SKM-1 treated with dmso at 0.1 percent for 144 hours (cell line): ENCODE measurements around the gene ANKRD63.

Experiments
- DNase-seq: peaks from one replicate; lab custom pipeline; 2025; ENCODE audit not compliant: unreplicated experiment; lab: John Stamatoyannopoulos, UW

The ANKRD63 gene

DNA sequence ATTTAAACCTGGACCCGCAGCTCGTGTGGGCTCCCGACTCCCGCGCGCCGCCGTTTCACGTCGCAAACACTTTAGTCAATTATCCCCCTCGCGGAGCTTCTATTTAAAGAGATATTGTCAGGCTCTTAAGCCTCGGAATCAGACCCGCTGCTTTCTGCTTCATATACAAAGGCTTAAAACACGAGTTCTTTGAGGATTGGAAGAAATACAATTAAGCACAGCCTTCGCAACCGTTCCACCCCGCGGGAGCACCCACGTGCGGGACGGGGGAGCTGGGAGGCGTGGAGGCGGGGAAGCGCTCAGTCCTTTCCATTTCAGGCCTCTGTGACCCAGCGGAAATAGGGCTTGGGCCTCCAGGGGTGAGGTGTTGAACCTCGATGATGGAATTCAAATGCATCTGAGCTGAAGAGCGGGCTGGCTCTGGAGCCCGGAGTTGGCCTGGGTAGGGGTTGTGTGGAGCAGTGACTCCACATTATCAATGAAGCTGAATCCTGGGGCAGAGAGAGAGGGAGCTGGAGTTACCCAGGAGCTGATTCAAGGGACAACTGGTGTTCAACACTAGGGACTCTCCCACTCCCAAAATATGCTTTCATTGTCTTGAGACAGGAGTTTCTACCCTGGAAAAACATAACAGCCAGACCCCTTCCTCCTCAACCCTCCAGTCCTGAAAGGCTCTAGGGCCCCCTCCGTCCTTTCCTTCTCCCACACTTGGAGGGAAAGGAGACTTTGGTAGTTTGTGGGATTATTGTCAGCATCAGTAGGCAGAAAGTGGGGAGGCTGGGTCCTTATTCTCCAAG, 2.4 kb downstream of the ANKRD63 start:
- no peak for DNase-seq

DNA sequence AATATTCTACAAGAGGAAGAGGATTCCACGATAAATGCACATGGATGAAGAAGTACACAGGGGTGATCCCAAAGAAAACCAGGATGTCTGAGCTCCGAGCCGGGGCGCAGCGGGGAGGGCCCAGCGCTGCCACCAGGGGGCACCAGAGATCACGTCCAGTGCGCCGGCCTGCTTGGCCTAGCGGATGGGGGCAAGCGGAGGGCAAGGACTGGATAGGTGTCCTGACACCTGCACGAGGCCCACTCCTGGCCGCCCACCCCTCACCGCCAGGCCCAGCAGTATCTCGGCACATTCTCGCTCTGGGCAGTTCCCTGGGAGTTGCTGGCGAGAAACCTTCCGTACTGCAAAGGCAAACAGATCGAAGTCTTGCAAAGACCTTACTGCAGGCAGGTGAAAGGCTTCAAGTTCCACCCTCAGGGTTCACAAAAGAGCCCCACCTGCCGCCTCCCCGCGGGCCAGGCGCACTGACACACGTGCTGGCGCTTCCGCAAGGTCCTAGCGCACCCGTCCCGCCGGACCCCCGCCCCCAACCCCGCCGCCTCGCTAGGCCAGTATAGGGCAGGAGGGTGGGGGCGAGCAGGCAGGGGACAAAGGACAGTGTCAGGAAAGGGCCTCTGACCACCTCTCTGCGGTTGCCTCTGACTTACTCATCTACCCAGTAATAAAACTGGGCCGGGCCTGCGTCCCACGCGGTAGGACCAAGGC, 3.3 kb downstream of the ANKRD63 start:
- peak; percentile 36 for DNase-seq

DNA sequence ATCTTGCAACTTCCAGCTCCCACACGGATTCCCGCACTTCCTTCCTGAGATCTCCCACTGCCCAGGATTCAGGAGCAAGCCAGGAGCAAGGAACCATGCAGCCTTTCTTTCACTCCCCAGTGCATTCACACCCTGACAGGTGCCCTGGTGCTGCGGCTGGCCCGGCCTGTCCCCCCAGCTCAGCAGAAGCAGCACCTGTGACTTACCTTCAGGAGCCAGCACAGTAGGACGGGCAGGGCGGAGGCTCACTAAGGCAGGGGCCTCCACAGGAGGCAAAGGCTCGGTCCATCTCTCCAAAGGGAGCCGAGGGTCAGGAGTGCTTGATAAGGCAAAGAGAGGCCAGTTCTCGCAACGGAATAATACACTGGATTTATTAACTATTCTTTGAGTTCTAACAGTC, 4.8 kb downstream of the ANKRD63 start:
- no peak for DNase-seq

DNA sequence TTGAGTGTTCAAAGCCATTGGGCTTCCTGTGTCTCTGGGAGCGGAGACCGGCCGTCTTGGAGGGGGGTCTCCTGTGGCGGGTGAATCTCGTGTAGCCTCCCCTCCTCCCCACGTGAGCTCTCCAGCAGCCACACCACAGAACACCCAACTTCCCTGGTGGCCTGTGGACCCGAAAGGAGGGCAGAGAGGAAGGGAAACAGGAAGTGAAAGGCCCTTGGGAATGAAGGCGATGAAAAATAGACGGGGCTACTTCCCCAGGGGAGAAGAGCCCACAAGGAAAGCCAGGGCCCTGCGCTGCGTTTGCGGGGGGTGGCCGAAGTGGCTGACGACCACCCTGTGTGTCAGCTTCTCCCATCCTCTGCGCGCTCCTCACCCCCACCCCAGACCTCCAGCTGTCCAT, 5.4 kb downstream of the ANKRD63 start:
- DNase-seq: peak; percentile 33

DNA sequence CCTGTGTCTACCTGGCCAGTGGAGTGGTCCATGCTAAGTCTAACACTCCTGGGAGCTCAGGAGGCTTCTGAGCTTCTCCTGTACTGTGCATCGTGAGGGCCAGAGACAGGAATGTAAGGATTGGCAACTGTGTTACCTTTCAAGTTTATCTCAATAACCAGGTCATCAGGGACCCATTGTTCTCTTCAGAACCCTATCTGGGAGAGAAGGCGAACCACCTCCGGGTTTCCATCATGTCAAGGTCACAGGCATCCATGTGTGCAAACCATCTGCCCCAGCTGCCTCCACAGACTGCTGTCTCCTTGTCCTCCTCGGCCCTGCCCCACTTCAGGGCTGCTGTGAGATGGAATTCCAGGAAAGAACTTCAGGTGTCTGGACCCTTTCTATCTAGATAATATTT, 5.9 kb downstream of the ANKRD63 start:
- no peak for DNase-seq

DNA sequence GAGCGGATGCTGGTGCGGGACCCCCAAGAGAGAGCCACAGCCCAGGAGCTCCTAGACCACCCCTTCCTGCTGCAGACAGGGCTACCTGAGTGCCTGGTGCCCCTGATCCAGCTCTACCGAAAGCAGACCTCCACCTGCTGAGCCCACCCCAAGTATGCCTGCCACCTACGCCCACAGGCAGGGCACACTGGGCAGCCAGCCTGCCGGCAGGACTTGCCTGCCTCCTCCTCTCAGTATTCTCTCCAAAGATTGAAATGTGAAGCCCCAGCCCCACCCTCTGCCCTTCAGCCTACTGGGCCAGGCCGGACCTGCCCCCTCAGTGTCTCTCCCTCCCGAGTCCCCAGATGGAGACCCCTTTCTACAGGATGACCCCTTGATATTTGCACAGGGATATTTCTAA, 6.9 kb downstream of the ANKRD63 start:
- no peak for DNase-seq

DNA sequence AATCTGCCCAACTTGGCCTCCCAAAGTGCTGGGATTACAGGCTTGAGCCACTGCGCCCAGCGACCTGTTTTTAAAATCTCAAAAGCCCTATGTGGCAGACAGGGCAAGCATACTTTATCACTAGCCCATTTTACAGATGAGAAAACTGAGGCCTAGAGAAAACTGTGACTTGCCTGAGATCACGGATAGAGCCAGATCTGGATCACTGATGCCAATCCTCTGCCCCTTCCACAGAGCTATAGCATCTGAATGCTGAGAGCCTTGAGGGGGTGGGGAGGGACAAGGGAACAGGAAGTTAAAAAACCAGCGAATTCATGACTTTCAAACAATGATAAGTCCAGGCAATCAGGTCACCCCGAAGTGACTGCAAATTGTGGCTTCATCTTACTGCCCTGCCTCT, 7.3 kb downstream of the ANKRD63 start:
- DNase-seq: no peak

DNA sequence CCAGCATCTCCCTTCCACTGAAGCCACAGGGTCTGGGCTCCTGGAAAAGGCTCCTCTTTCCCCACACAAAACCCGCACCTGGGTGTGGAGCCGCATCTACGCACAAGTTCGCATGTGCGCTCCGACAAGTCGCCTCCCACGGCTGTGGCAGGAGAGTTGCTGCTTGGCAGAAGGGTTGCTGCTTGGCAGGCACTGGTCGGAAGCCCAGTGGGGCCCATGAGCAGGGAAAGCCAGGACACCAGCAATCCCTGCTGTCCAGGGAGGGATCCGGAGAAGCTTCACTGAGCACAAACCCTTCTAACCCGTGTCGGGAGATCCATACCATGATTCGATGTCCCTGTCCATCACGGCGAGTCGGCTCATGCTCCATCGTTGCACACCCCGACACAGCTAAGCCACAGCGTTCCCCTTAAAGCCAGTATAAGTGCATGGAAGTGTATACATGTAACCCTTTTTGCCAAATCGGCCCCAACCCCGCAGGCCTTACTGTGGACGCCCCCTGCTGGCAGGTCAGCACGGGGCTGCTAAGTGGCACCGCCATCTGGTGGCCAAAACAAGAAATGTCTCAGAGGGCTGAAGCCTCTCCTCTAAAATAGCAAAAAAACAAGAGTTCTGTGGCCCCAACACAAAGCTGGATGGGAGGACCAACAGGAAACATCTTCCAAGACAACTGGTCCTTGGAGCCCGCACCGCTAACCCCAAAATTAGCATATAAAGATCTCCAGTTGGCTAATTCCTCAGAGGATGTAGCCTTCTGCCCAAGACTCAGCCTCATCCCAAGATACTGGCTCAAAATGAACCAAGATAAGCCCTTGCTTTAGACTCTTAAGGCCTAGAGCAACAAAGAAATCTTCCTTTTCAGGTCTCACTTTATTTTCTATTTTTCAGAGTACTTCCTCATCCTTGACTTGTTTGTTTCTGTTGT, 8.3 kb downstream of the ANKRD63 start:
- DNase-seq: peak; percentile 75

DNA sequence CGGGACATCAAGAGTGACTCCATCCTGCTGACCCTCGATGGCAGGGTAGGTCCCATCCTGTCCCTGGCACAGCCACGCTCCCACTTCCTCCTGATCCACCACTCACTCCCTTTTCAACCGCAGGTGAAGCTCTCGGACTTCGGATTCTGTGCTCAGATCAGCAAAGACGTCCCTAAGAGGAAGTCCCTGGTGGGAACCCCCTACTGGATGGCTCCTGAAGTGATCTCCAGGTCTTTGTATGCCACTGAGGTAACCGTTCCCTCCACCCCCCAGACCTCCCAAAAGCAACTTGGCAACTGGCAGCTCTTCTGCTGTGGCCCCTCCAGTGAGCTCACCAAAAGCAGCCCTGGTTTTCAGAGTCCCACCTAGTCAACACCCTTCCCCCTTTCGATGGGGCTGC, 9.4 kb downstream of the ANKRD63 start:
- DNase-seq: no peak

DNA sequence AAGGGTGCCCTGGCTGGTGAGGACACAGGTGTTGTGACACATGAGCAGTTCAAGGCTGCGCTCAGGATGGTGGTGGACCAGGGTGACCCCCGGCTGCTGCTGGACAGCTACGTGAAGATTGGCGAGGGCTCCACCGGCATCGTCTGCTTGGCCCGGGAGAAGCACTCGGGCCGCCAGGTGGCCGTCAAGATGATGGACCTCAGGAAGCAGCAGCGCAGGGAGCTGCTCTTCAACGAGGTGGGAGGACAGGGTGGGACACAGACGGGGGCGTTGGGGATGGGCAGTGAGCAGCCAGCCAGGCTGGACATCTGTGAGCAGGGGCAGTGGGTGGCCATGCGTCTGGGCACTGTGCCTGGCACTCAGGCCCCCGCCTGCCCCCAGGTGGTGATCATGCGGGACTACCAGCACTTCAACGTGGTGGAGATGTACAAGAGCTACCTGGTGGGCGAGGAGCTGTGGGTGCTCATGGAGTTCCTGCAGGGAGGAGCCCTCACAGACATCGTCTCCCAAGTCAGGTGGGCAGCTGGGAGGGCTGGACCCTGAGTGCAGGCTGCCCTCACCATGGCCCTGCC, 10.3 kb downstream of the ANKRD63 start:
- DNase-seq: no peak

DNA sequence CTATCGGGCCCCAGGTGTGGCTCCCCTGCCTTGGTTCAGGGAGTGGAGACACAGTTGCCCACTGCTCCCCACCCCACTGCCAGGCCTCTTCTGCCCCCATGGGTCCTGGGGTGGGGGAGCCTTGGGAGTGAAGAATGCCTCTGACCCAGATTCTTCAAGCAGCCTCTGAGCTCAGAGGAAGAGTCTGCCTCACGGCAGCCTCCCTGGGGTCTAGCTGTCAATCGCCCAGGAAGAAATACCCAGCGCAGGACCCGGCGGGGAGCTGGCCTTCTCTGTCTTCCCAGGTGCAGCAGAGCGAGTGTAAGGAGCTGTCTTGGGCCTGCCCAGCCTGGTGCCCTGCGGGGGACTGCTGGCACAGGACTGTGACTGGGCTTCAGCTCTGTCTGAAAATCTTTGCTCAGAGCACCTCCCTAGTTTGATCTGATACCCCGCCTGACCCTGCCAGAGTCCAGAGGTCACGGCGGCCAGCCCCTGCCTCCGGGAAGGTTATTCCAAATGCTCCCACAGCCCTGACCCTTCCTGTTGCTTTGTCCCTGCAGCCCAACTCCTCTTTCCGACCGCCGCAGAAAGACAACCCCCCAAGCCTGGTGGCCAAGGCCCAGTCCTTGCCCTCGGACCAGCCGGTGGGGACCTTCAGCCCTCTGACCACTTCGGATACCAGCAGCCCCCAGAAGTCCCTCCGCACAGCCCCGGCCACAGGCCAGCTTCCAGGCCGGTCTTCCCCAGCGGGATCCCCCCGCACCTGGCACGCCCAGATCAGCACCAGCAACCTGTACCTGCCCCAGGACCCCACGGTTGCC, 11.0 kb downstream of the ANKRD63 start:
- DNase-seq: no peak

DNA sequence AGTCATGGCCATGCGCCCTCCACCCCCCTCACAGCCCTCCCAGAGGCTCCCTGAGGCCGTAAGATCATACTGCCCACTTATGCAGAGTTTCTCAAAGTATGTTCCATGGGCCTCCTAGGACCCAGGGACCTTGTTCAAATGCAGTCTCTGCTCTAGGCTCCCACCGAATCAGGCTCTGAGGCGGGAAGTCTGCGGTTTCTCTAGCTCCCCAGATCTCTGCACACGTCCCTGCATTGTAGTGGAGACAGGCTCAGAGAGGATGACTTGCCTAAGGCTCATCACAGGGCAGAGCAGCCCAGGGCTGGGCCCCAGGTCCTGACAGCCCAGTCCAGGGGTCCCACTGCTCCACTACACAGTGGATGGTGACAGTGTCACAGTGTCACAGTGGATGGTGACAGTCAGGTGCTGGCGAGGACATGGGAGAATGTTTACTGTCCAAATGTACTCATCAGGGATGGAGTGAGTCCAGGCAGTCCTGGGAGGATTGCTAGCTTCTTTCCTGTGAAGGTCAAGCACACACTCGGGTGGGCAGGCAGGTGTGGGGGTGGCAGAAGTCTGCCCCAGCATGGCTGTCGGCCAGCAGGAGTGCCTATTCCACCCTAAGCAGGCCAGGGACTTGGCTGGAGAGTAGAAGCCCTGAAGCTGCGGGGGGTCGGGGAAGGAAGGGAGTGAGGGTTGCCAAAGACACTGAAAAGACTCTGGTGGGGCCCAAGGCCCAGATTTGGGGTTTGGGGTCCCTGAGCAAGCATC, 12.4 kb downstream of the ANKRD63 start:
- DNase-seq: no peak

DNA sequence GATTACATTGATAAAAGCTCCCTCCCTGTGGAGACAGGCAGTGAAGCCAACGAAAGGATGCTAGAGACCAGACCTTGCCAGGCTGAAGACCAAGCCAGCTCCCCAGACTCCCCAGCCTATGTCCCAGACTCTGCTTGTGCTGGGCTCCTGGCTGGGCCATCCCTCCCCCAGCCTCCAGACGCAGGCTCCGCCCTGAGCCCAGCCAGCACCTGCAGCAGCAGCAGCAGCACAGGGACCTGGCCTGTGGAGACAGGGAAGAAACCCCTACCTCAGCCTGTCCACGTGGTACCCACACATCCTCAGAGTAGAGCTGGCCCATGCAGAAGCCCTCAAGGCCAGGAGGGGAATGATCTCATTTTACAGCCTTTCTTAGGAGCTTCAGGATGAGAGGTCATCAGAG, 13.3 kb downstream of the ANKRD63 start:
- no peak for DNase-seq

DNA sequence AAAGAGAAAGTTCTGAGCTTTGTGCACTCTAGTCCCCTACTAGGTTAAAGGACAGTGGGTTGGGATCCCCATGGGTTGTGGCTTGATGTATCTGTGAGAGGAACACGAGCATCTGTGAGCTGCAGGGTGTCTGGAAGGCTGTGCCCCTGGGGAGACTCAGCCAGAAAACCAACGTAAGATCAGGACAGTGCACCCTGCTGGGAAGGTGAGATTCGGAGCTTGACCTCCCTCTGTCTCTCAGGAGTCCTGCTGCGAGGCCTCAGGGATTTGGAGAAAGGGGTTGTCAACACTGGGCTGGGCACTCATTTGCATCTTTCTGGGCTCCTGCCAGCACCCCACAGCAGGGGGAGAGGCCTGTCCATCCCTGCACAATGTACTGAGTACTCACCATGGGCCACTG, 15.2 kb downstream of the ANKRD63 start:
- DNase-seq: no peak

DNA sequence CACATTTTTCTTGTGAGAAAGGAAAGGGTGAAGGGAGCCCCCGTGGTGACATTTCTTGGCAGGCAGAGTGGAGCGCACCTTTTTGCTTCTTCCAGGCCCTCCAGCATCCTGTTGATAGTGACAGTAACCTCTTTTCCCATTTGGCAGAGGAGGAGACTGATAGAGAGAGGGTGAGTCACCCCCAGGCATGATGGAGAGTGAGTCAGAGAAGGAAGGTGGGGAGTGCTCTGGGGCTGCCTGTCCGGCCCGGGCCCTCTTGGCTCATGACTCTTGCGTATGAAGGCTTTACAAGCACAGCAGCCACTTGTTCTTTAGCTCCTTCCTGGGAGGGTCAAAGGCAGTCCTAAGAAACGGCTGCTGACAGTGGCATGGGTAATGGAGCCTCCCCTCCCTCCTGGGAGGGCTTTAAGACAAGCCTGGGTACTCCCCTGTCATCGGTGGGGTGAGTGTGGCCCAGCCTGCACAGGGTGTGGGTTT, 16.0 kb downstream of the ANKRD63 start:
- DNase-seq: no peak

DNA sequence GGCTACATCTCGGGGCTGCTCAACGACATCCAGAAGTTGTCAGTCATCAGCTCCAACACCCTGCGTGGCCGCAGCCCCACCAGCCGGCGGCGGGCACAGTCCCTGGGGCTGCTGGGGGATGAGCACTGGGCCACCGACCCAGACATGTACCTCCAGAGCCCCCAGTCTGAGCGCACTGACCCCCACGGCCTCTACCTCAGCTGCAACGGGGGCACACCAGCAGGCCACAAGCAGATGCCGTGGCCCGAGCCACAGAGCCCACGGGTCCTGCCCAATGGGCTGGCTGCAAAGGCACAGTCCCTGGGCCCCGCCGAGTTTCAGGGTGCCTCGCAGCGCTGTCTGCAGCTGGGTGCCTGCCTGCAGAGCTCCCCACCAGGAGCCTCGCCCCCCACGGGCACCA, 17.0 kb downstream of the ANKRD63 start:
- no peak for DNase-seq

DNA sequence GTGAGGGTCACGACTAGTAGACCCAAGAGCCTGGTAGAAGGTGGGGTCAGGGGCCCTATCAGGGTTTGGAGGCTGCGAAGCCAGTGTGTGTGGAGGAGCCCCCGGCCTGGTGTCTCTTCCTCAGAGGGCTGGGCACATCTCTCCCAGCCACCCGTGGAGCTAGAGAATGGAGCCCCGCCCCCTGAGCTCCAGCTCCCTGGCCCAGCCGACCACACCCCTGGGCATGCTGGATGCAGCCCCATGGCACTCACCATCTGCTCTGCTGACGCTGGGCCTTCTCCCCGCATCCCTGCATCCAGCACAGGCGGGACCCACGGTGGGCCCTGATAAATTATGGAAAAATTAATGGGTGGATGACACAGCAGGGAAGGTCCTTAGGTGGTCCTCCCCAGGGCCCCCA, 17.5 kb downstream of the ANKRD63 start:
- no peak for DNase-seq

DNA sequence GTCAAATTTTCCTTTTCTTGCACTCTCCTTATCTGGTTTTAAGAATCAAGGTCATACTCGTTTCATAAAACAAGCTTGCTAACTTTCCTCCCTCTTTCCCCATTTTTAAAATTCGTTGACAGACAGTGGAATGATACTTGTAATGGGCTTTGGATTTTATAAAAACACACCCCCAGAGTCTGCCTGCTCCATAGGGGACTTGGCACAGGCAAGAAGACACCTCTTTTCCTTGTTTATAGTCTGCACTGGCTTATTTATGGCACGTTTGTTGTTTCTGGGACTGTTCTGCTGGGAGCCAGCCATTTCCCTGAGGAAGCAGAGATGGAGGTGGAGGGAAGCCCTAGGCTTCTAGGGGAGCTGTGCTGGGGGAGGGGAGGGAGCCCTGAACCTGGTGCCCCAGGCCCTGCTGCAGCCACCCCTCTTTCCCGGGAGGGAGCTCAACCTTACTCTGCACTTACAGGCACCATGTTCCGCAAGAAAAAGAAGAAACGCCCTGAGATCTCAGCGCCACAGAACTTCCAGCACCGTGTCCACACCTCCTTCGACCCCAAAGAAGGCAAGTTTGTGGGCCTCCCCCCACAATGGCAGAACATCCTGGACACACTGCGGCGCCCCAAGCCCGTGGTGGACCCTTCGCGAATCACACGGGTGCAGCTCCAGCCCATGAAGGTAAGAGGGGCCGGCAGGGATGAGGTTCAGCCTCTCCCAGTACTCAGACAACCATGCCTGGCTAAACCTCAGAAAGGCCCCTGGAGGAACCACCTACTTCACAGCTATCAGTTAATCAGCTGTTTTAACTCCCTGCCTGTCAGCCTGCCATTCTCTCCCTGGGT, 18.3 kb downstream of the ANKRD63 start:
- DNase-seq: no peak
